SK-N-MC (cell line): ENCODE measurements around the gene SKOR2.

Source experiments
- EZH2 ChIP-seq: fragments of 200-600 bp; sonication (generic); IDR thresholded peaks from one replicate; pipeline ENCODE4 v1.6.1; 2017; ENCODE audit warnings: antibody characterized with exemption
- FOXP2 ChIP-seq: optimal IDR thresholded peaks from 2 replicates; pipeline ENCODE3; 2011; ENCODE audit warnings: mild to moderate bottlenecking, moderate library complexity; ENCODE audit not compliant: insufficient read depth; ENCODE audit errors: extremely low read length, control extremely low read depth

DNA sequence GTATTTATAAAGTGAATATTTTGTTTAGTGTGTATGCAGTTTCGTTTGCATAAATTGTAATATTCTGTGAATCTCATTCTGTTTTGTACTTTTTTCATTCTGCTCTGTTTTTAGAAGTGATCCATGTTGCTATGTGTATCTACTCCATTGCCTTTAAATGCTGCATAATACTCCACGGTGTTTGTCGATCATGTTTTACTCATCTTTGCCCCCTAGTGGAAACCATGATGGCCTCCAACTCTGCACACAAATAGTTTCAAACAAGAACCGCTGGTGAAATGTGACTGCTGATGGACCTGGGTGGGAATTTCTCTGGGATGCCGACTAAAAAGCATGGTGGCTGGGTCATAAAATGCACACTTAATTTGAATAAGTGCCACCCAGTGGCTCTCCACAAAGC lies 32.0 kb upstream of the SKOR2 start:
- TF ChIP-seq EZH2 = no peak
- TF ChIP-seq FOXP2 = no peak
